Measurements from ENCODE around the gene UGT1A5. TPM values are rescaled to one million over a fixed set of nuclear protein-coding genes. Genes with fewer than 3 reads are reported as not detected.

UGT1A5 gene
- polyA plus RNA-seq, 1 donor (not counting 4 experiments of a cell fraction or from before 2014, with no cell fraction given) = 1.3 TPM

GRCh38 chr2:233778030-233778429 is 65.3 kb downstream of the UGT1A5 start, which contains the start of gene MROH2A:
Gene MROH2A, plus strand, starts transcription at chr2:233778330. Its CDS starts 1,029 bp downstream, at chr2:233779359.
- no peak within 1 kb of the TSS for H3K9ac ChIP-seq (ENCODE audit: control insufficient read depth, extremely low read depth, insufficient read depth, low read length)
- no peaks in the 10 kb centered on the region for H4K20me1 ChIP-seq (ENCODE audit: control insufficient read depth, extremely low read depth, insufficient read depth, low read length)
- no peak for FAIRE-seq
- H3K9me3 ChIP-seq (ENCODE audit: control insufficient read depth, low read depth, low read length) = peaks cover 3% of the 10 kb centered on the region
- no peak within 1 kb of the TSS for H2AFZ ChIP-seq (ENCODE audit: control insufficient read depth, low read length)
- no peak within 1 kb of the TSS for H3K4me2 ChIP-seq (ENCODE audit: control insufficient read depth, extremely low read depth, insufficient read depth, low read depth, low read length)
- no peak for TF ChIP-seq EZH2 (IDR thresholded peaks at IDR 0.05; ENCODE audit: low read length)
- TF ChIP-seq CTCF (optimal IDR thresholded peaks at IDR 0.05 in 1 of 3, IDR thresholded peaks at IDR 0.05 in 1 of 3, conservative IDR thresholded peaks at IDR 0.05 in 1 of 3; ENCODE audit: extremely low read depth in 1 of 3, insufficient read depth in 2 of 3, low read length in 3 of 3) = no peak
- no peaks in the 10 kb centered on the region for H3K9me1 ChIP-seq (ENCODE audit: control insufficient read depth, extremely low read depth, insufficient read depth, low read length)
- dilution Hi-C loops (cut with MboI; ENCODE audit: extremely low pct_ligation_motif_present, low sequenced_read_pairs) = no loop called here
- H3K36me3 ChIP-seq (ENCODE audit: control insufficient read depth in 2 of 2, extremely low read depth in 1 of 2, insufficient read depth in 2 of 2, low read length in 2 of 2) = no peaks in the 10 kb centered on the region
- H3K79me2 ChIP-seq (ENCODE audit: control insufficient read depth, insufficient read depth, low read length) = no peaks in the 10 kb centered on the region
- H3K27me3 ChIP-seq (ENCODE audit: control insufficient read depth, extremely low read depth, insufficient read depth, low read length) = no peaks in the 10 kb centered on the region
- H3K4me1 ChIP-seq (ENCODE audit: control insufficient read depth, extremely low read depth, insufficient read depth, low read length) = no peaks in the 10 kb centered on the region
- DNase-seq (ENCODE audit: low read depth, low spot score) = no peak
- no peak within 1 kb of the TSS for H3K27ac ChIP-seq (ENCODE audit: control insufficient read depth, insufficient read depth, low read length)
- H3K4me3 ChIP-seq (ENCODE audit: control insufficient read depth in 2 of 3, extremely low read depth in 1 of 3, insufficient read depth in 2 of 3, low read depth in 1 of 3, low read length in 3 of 3) = no peak within 1 kb of the TSS

- Histone ChIP-seq H3K4me2 (ENCODE audit: control insufficient read depth, extremely low read depth, insufficient read depth, low read depth, low read length) (no peak overlapping the region), H3K9me1 (ENCODE audit: control insufficient read depth, extremely low read depth, insufficient read depth, low read length) (no peaks in the 10 kb centered on the region), H4K20me1 (ENCODE audit: control insufficient read depth, extremely low read depth, insufficient read depth, low read length) (no peaks in the 10 kb centered on the region), H3K4me1 (ENCODE audit: control insufficient read depth, extremely low read depth, insufficient read depth, low read length) (no peaks in the 10 kb centered on the region), H3K27me3 (ENCODE audit: control insufficient read depth, extremely low read depth, insufficient read depth, low read length) (no peaks in the 10 kb centered on the region), H3K9me3 (ENCODE audit: control insufficient read depth, low read depth, low read length) (peaks cover 3% of the 10 kb centered on the region), H3K36me3 (ENCODE audit: control insufficient read depth in 2 of 2, extremely low read depth in 1 of 2, insufficient read depth in 2 of 2, low read length in 2 of 2) (no peaks in the 10 kb centered on the region), H3K79me2 (ENCODE audit: control insufficient read depth, insufficient read depth, low read length) (no peaks in the 10 kb centered on the region), H3K9ac (ENCODE audit: control insufficient read depth, extremely low read depth, insufficient read depth, low read length) (no peak overlapping the region), H2AFZ (ENCODE audit: control insufficient read depth, low read length) (no peak overlapping the region), H3K4me3 (ENCODE audit: control insufficient read depth in 2 of 3, extremely low read depth in 1 of 3, insufficient read depth in 2 of 3, low read depth in 1 of 3, low read length in 3 of 3) (no peak overlapping the region), H3K27ac (ENCODE audit: control insufficient read depth, insufficient read depth, low read length) (no peak overlapping the region)
- FAIRE-seq (no peak), DNase-seq (ENCODE audit: low read depth, low spot score) (no peak)
- dilution Hi-C loops (cut with MboI; ENCODE audit: extremely low pct_ligation_motif_present, low sequenced_read_pairs) = no loop called here
- TF ChIP-seq EZH2 (IDR thresholded peaks at IDR 0.05; ENCODE audit: low read length) (no peak), CTCF (optimal IDR thresholded peaks at IDR 0.05 in 1 of 3, IDR thresholded peaks at IDR 0.05 in 1 of 3, conservative IDR thresholded peaks at IDR 0.05 in 1 of 3; ENCODE audit: extremely low read depth in 1 of 3, insufficient read depth in 2 of 3, low read length in 3 of 3) (no peak)
Observed at GRCh38 chr2:233779722-233780121, 67.0 kb downstream of the UGT1A5 start.

Measured in keratinocyte (primary cell).